SH-SY5Y (cell line): ENCODE measurements around the gene SPTB.

ENCODE experiments used
- GATA2 ChIP-seq: IDR thresholded peaks from 2 replicates; pipeline ENCODE4 v1.6.1; 2011; ENCODE audit warnings: mild to moderate bottlenecking, low read depth, low read length
- GATA3 ChIP-seq: IDR thresholded peaks from 2 replicates; pipeline ENCODE4 v1.6.1; 2011; ENCODE audit warnings: low read depth, mild to moderate bottlenecking, low read length, moderate library complexity

GRCh38 chr14:64700894-64701293, 178.8 kb downstream of the SPTB start:
- TF ChIP-seq GATA2 (no peak), GATA3 (no peak)
